Stimulated activated CD4-positive, alpha-beta T cell treated with anti-CD3 and anti-CD28 coated beads, Interleukin-2, amount 100 ng/mL, for 48 hours (primary cell): Measurements from ENCODE around the gene ENPP1.
A peak's percentile ranks its signal among the peaks of the same experiment; 100 is the strongest.
"Not testable (repeated sequence)": the region's sequence is repeated elsewhere in the genome, so short reads cannot be mapped to it uniquely, and the experiment has no call there.

Source experiments
- DNase-seq, 2 donors: peaks; one replicate each; pipeline ENCODE4 v3.0.0-alpha.2; 2020

ENPP1 gene

GRCh38 chr6:131883016-131883415 is 75.2 kb downstream of the ENPP1 start:
- DNase-seq = no peak

DNA sequence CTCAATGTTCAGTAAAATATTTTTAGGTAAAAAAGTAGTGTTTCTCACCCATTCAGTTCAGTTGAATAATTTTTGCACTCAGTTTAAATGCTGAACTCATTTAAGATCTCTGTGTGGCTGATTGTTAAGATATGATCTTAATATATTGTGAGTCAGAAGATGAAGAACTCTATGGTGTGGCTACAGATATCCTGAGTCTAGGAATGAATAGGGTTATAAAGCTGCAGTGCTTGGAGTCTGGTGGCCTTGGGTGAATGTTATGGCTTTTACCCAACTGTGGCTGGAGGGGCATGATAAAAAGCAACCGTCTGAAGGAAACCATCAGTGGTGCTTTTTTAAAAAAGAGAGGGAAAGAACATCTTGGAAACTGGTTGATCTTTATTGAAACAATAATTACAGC is 77.4 kb downstream of the ENPP1 start:
- no peak for DNase-seq

- no peak for DNase-seq
Observed at GRCh38 chr6:131886517-131886916, 78.7 kb downstream of the ENPP1 start.

DNA sequence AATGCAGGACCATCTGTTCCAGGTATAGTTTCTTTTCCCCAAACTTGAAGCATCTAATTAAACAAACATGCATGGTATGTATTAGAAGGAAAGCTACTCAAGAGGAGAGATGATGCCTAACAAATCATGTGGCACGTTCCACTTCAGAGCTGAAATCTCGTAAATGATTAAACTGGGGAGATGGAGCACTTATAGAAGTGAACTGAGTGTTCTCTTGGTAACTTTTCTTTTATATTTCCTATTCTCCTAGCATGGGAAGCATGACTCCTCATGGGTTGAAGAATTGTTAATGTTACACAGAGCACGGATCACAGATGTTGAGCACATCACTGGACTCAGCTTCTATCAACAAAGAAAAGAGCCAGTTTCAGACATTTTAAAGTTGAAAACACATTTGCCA is 82.3 kb downstream of the ENPP1 start:
- DNase-seq = no peak

DNA sequence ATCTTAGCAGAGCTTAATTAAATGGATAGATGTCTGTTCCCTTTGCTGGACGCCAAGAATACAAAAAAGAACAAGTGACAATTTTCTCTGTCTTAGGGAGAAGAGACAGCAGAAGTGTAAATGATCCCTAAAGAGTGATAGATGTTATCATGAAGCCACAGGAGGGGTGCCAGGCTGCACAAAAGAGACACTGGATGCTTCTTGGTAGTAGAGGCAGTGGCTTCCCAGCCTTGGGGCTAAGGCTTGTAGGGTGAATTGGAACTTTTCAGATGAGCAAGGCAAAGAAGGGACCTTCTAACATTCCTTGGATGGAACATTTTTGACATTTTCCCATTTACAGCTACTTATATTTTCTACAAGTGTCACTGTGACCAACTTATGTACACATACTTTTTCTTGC is 85.4 kb downstream of the ENPP1 start:
- DNase-seq = no peak

GRCh38 chr6:131894493-131895424 is 86.9 kb downstream of the ENPP1 start:
- DNase-seq = no peak

GRCh38 chr6:131897050-131897435 is 89.2 kb downstream of the ENPP1 start:
- no peak for DNase-seq

DNA sequence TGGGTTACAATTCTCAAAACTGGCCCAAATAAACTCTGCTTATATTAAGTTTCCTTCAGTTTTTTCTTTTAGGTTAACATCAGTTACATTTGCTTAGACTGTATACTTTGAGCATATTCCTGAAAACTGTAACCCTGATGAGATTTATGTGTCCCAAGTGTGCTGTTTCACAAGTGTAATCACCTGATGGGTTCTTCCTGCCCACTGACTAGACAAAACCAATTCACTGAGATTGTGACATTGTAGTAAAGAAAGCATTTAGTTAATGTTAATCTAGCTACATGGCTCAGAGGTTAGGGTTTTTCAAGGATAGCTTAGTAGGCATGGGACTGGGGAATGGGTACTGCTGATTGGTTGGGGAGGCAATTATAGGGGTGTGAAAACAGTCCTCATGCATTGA is 89.8 kb downstream of the ENPP1 start:
- no peak for DNase-seq

DNA sequence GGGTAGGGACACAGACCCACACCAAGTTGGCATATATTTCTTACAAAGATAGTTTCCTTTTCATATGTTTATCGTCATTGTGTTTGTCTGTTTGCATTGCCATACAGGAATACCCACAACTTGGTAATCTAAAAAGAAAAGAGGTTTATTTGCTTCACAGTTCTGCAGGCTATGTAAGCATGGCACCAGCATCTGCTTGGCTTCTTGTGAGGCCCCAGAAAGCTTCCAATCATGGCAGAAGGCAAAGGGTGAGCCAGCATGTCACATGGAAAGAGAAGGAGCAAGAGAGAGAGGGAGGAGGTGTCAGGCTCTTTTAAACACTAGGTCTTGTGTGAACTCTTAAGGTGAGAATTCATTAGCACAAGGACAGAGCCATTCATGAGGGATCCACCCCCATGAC is 90.9 kb downstream of the ENPP1 start:
- no peak for DNase-seq

- DNase-seq = no peak
Observed at GRCh38 chr6:131900231-131900630, 92.4 kb downstream of the ENPP1 start.

DNA sequence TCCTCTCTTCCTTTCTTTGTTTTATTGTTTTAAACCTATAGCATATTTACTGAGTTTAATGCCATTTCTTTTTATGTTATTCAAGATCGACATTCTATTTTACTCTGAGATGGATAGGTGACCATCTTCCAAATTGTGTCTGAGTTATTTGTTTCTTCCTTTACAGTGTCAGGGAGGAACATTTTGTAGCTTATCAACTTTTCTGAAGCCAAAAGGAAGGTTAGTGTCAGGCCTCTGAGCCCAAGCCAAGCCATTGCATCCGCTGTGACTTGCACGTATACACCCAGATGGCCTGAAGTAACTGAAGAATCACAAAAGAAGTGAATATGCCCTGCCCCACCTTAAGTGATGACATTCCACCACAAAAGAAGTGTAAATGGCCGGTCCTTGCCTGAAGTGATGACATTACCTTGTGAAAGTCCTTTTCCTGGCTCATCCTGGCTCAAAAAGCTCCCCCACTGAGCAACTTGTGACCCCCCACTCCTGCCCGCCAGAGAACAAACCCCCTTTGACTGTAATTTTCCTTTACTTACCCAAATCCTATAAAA is 93.6 kb downstream of the ENPP1 start:
- DNase-seq = not testable (repeated sequence)

DNA sequence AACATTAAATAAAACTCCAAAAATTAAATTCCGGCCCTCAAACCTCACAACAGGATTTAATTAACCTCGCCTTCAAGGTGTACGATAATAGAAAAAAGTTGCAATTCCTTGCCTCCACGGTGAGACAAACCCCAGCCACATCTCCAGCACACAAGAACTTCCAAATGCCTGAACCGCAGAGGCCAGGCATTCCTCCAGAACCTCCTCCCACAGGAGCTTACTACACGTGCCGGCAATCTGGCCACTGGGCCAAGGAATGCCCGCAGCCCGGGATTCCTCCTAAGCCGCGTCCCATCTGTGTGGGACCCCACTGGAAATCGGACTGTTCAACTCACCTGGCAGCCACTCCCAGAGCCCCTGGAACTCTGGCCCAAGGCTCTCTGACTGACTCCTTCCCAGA is 95.9 kb downstream of the ENPP1 start:
- DNase-seq = not testable (repeated sequence)

DNA sequence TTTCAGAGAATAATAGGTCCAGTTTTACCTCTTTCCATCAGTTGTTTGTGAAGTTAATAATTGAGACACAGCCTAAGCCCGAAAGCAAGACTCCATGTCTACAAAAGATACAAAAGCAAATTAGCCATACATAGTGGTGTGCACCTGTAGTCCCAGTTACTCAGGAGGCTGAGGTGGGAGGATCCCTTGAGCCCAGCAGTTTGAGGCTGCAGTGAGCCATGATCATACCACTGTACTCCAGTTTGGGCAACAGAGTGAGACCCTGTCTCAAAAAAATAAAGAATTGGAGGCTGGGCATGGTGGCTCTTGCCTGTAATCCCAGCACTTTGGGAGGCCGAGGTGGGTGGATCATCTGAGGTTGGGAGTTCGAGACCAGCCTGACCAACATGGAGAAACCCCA is 101.0 kb downstream of the ENPP1 start:
- not testable (repeated sequence) for DNase-seq

- DNase-seq = peak; percentile 75 to 85
Observed at GRCh38 chr6:131909408-131910218, 101.8 kb downstream of the ENPP1 start.

DNA sequence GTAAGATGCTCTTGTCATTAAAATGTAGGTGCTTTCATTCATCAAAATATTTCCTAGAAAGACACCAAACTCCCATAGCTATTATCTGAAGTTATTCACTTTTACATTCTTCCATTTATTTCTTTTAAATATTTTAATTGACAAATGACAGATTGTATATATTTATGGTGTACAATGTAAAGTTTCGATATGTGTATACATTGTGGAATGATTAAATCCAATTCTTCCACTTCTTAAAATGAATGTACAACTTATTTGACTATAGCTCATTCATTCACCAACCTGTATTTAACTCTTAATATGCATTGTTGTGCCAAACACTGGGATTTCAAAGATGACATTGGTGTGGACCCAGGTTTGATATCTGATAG is 102.4 kb downstream of the ENPP1 start:
- DNase-seq = no peak

GRCh38 chr6:131910956-131911355 is 103.1 kb downstream of the ENPP1 start:
- no peak for DNase-seq

DNA sequence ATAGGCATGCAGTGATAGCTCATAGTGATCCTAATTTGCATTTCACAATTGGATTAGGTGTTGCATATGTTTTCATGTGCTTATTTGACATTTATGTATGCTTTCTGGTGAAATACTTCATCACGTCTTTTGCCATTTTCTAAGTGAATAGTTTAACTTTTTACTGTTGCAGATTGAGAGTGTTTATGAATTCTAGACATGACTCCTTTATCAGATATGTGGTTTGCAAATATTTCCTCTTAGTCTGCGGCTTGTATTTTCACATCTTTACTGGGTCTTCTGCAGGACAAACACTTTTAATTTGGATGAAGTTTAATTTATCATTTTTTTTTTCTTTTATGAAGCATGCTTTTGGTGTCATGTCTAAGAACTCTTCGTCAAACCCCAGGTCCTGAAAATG is 104.1 kb downstream of the ENPP1 start:
- no peak for DNase-seq

- no peak for DNase-seq
Observed at GRCh38 chr6:131914234-131914633, 106.4 kb downstream of the ENPP1 start.

DNA sequence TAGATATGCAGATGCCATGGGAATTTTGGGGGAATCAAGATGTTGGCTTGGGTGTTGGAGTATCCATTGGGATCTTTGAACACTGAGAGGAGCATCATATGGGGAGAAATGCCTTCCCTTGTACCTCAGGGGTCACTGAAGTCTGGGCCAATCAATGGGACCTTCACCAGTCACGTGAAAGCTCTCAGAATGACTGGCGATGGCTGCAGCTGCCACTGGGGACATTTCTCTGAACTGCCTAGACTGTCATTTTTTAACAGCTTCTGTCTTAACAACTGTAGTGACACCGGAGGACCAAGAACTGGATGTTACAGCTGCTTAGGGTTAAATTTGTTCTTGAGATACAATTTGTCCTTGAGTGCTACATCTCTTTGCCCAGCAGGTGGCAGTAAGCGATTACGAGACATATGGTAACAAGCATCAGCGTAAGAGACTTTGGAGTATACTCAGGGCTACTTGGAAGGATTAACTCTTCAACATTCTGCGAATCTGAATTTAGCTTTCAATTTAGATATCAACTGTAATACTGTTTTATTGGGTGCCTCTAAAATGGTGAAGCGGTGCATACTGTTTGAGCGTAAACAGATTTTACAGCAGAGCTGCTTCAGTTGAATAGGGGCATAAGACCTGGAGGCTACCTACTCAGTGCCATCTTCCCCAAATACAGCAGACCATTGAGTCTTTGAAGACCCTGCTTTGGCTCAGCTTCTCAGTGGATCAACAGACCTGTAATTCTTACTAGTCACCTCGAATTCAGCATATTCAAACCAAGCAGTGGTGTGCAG is 107.3 kb downstream of the ENPP1 start:
- peak; percentile 37 to 56 for DNase-seq

DNA sequence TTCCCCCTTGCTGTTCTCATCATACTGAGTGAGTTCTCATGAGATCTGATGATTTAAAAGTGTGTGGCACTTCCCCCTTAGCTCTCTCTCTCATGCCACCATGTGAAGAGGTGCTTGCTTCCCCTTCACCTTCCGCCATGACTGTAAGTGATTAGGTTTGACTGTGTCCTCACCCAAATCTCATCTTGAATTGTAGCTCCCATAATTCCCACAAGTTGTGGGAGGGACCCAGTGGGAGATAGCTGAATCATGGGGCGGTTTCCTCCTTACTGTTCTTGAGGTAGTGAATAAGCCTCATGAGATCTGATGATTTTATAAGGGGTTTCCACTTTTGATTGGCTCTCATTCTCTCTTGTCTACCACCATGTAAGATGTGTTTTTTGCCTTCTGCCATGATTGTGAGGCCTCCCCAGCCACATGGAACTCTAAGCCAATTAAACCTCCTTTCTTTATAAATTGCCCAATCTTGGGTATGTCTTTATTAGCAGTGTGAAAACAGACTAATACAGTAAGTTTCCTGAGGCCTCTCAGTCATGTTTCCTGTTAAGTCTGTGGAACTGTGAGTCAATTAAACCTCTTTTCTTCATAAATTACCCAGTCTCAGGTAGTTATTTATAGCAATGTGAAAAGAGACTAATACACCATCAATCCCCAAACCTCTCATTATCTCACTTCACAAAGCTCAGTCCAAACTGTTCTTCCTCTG is 108.4 kb downstream of the ENPP1 start:
- not testable (repeated sequence) for DNase-seq

- DNase-seq = no peak
Observed at GRCh38 chr6:131916847-131917246, 109.0 kb downstream of the ENPP1 start.

DNA sequence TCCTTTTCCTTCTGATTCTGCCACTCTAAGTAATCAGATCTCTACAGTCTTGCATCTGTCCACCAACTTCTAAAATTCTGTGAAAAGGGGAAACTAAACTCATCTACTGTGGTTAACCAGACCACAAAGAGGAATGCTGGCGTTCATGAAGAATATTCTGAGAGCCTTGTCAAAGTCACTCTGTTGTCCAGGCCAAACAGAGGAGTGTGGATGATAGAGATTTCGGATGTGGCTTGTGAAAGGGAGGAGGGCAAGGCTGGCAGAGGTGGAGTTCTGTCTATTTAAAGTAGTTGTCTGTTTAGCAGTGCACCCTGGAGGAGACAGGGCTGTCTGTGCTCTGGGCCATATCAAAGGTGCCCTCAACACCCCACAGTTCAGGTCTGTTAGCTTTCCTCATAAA is 109.5 kb downstream of the ENPP1 start:
- no peak for DNase-seq
